HG02642 (cell line): ENCODE results near the gene ACAN.

Experiments
- ATAC-seq: cut with Tn5 transposase; IDR thresholded peaks from one replicate; pipeline ENCODE4 v1.9.1; 2021; ENCODE audit warnings: mild to moderate bottlenecking; ENCODE audit not compliant: unreplicated experiment, poor library complexity

ACAN gene

GRCh38 chr15:88803241-88803919, at the start of gene ACAN:
ACAN (plus strand) TSS chr15:88803436; CDS start chr15:88836207, 32,771 bp downstream.
- no peak for ATAC-seq

DNA sequence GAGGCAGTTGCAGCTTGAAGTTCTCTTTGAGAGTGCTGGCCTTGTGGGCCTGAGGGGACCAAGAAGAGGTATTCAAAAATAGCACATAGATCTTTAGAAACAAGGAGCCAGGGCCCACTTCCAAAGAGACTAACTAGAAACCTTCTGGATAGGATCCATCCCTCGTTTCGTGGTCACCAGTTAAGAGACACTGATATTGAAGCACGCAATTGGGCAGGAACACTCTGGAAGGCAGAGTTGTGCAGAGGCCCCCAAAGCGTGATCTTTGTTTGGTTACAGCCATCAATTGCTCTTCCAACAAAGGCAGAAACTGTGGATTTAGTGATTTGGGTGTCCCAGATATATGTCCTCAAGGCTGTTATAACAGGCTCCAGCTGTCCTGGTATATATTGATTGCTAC, 46.7 kb upstream of the ACAN start:
- ATAC-seq: no peak

- ATAC-seq: no peak
Measured at GRCh38 chr15:88756921-88757320, 46.3 kb upstream of the ACAN start.

DNA sequence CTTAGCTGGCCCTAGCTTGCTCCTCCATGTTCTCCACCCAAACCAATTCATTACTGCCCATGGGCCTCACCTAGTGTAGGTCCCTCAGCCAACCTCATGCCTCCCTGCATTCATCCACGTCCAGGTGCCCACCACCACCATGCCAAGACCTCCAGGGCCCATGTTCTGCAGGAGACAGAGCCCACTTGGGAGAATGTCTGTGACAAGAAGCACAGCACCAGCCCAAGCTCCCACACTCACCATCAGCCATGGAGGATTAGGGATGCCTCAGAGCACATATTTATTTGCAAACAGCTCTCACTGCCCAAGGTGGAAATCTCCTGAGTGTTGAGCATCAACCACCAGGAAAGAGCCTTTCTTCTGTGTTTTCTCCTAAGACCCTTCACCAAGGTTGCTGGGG, 43.4 kb upstream of the ACAN start:
- no peak for ATAC-seq

DNA sequence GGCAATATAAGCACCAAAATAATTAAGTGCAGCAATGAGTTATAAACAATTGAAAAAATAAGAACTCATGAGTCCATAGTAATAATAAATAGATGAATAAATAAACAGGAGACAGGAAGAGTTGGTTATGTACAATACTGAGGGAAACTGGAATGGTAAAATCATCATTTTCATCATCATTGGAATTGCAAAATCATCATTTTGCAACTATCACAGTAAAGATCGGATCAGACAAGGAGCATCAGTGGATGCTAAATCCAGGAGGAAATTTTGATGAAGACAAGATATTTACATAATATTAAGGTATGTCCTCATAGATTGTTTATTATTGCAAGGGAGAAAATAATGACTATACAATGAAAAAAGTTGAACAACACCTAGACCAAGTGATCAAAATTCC, 38.8 kb upstream of the ACAN start:
- ATAC-seq: no peak

DNA sequence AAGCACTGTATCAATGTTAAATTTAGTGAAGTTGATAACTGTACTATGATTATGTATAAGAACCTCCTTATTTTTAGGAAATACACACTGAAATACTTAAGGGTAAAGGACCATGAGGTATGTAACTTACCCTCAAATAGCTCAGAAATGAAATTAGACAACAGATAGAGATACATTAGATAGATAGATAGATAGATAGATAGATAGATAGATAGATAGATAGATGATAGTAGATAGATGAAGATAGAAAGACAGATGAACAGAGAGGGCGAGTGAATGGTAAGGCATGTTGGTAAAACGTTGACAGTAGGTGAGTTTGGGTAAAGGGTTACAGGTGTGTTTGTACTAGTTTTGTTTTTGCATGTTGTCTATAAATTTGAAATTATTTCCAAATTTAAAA, 38.0 kb upstream of the ACAN start:
- no peak for ATAC-seq

DNA sequence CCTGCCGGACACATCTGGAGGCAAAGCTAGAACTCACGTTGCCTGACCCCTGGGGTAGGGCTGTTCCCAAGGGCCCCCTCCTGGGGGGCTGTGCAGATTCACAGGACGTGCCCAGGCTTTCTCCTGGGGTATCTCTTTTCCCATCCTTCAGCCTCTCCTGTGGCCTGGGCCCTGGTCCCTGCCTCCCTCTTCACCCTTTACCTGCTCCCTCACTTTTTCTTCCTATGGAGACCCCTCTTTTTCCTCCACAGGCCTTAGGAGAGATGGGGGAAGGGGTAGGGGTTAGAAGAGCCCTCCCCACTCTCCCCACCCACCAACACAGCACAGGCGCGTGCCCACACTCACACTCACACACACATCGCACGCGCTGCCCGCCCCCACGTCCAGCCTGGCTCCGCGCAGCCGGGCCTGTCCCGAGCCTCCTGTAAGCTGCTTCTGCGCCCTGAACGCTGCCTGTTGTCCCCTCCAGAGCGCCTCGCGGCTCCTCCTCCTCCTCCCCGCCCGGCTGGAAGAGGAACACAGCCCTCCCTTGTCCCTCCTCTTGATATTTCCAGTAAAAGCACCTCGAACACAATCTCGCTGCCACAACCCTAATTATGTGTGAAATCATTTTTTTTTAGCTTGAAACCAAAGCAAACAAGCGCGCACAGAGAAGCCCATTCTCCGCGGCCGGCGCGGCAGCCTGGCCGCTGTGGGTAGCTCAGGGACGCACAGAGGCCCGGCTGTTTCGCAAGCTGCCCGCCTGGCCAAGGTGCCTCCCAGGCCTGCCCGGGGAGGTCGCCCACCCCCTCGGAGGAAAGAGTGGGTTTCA, 33.9 kb upstream of the ACAN start:
- ATAC-seq: no peak

- ATAC-seq: no peak
Measured at GRCh38 chr15:88775776-88776175, 27.5 kb upstream of the ACAN start.

- ATAC-seq: no peak
Measured at GRCh38 chr15:88776646-88777045, 26.6 kb upstream of the ACAN start.

DNA sequence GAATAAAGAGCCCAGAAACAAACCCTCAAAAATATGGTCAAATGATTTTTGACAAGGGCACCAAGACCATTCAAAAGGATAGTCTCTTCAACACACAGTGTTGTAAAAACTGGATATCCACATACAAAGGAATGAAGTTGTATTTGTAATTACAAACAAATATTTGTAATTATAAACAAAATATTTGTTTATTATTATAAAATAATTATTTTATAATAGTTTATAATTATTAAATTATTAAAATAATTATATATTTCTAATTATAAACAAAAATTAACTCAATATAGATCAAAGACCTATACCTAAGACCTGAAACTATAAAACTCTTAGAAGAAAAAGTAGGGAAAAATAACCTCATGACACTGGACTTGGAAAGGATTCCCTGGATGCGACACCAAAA, 23.3 kb upstream of the ACAN start:
- ATAC-seq: no peak

DNA sequence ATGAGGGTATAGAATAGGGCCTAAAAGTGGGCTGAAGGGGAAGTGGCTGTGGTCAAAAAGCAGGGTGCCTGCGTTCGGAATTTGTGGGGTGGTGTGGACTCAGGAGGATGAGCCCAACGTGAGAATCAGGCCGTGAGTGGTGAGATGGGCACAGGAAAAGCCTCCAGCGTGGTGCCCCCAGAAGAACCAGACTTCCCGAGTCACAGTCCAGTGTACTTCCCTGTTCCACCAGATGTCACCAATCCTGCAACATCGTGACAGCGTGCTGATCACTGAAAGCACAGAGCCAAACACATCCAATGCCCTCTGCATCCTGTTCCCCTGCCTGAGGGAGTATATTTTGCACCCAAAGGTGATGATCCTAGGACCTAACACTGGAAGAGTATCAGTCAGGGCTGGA, 20.8 kb upstream of the ACAN start:
- ATAC-seq: no peak

DNA sequence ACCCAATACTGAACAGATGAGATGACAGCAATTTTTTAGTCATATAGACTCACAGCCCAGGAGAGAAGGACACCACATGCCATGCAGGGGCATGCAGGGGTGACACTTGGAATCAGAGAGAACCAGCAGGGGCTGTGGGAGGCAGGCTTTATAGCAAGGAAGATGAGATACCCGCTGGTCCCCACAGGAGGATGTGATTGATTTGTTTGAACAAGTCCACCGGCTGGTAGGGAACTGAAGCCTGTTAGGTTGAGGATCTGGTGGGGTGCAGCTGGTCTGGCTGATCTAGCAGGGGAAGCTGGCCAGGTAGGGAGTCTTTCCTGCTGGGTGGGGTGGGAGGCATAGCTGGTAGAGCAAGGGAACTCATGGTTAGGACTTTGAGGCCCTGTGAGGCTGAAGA, 18.0 kb upstream of the ACAN start:
- ATAC-seq: no peak

DNA sequence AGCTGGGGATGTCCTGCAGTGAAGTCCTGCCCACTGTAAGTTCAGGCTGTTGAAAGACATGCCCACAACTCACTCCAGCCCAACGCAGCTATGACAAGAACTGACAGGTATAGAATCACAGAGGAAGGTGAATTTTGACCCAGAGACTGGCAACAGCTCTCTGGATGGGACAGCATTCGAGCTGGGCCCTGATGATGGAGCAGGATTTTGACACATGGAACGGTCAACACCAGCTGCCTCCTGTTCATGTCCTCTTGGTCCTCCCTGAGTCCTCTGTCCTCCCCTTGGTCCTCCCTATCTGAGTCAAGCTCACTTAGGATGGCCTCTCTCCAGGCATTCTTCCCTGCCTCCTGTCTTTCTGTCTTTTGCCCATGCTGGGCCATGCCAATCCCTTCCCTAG, 15.2 kb upstream of the ACAN start:
- ATAC-seq: no peak

DNA sequence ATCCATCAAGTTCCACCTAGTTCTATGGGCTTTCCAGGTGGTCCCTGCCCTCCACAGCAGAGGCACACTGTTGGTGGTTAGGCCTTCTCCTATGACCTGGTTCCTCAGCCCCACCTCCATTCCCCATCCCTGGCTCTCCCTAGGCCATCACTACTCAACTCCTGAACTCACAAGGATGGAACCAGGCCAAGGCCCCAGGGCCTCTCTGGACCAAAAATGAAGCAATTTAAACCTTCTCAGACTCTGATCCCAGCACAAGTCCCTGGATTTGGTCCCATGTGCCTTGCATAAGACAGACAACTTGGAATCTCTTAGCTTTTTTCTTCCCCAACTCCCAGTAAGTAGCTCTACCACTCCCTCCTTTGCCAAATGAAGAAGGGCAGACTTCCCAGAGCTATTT, 14.4 kb upstream of the ACAN start:
- no peak for ATAC-seq

DNA sequence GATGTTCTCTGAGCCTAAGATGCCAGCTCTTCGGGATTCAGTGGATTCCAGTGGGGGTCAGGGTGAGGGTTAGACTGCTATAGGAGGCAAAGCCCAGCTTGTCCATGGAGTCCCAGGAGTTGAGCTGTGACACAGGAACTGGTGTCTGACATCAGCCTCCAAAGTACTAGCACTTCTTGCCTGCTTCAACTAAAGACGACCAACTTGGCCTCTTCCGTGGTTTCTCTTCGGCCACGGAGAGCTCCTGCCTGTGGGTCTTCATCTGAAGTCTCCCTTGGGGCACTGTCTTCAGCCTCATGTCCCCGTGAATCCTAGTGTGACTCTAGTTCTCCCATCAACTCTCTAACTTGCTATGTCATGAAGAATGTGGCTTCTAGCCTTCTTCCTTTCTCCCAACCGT, 12.8 kb upstream of the ACAN start:
- ATAC-seq: no peak

GRCh38 chr15:88791637-88792036, 11.6 kb upstream of the ACAN start:
- no peak for ATAC-seq

- no peak for ATAC-seq
Measured at GRCh38 chr15:88792342-88793282, 10.6 kb upstream of the ACAN start.

DNA sequence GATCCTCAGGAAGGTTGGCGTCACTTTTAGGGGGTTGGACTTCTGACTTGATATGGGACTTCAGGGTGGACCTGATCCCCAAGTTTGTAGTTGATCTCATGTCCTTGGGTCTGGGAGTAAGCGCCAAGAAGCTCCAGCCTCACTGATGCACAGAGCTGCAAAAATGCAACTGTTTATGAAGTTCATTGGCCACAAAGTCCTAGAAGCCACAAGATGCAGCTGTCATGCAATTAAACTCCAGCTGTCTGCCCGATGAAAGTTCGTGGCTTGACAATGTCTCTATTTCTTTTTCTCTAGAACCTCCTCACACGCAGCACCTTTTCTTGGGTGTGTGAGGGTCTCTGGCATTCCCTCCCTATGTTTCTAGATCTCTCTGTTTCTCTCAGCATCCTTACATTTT, 9.2 kb upstream of the ACAN start:
- ATAC-seq: no peak

GRCh38 chr15:88797663-88798339, 5.4 kb upstream of the ACAN start:
- ATAC-seq: no peak

DNA sequence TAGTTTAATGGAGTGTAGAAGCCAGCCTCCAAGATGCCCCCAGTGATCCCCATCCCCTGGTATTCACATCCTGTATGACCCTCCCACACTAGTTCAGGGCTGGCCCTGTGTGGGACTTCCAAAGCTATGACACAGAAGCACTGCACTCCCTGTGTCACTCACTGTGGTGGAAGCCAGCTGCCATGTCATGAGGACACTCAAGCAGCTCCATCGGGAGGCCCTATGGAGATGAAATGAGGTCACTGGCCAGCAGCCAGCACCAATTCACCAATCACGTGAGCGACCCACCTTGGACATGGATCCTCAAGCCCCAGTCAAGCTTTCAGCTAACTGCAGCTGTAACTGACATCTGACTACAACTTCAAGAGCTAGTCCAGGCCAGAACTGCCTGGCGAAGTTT, 3.9 kb upstream of the ACAN start:
- ATAC-seq: no peak
